Transverse colon (tissue), 4 donors: ENCODE data around the gene PTH1R. TPM values are rescaled to one million over a fixed set of nuclear protein-coding genes. Genes with fewer than 3 reads are reported as not detected.
A peak's percentile ranks its signal among the peaks of the same experiment; 100 is the strongest.

ENCODE experiments used
- DNase-seq: peaks from one replicate; pipeline ENCODE4 v3.0.0-alpha.2; 2019
- H3K27ac ChIP-seq, 4 donors: fragments of 200-600 bp; sonication (generic); 2 replicates each; pipeline ENCODE4 v1.5.1; 2016 to 2018; ENCODE audit warnings: inconsistent platforms in 4 of 4
- H3K27me3 ChIP-seq: fragments of 200-600 bp; sonication (generic); 2 replicates; pipeline ENCODE4 v1.5.1; 2017; ENCODE audit warnings: inconsistent platforms
- H3K36me3 ChIP-seq, 4 donors: fragments of 200-600 bp; sonication (generic); 2 replicates each; pipeline ENCODE4 v1.5.1; 2017 to 2019; ENCODE audit warnings: inconsistent platforms in 4 of 4
- H3K4me1 ChIP-seq, 4 donors: fragments of 200-600 bp; sonication (generic); 2 replicates each; pipeline ENCODE4 v1.5.1; 2017 to 2020; ENCODE audit warnings: inconsistent platforms in 4 of 4
- H3K4me3 ChIP-seq, 4 donors: fragments of 200-600 bp; sonication (generic); 1 replicate in 1 of 4; 2 replicates in 3 of 4; pipeline versions ENCODE4 v1.5.1 to v1.6.1; 2017 to 2019; ENCODE audit warnings: inconsistent platforms in 4 of 4
- H3K9me3 ChIP-seq, 2 donors: fragments of 200-600 bp; sonication (generic); 2 replicates each; pipeline ENCODE4 v1.5.1; 2017 to 2019; ENCODE audit warnings: inconsistent platforms in 2 of 2
- EP300 ChIP-seq: sonication (generic); formaldehyde crosslinking; IDR thresholded peaks from one replicate; pipeline ENCODE4 v1.6.1; 2017; ENCODE audit warnings: antibody characterized with exemption, low read depth
- POLR2A ChIP-seq: fragments of 450-650 bp; IDR thresholded peaks from one replicate; pipeline ENCODE4 v1.6.1; 2016; ENCODE audit warnings: antibody characterized with exemption, mild to moderate bottlenecking, moderate library complexity
- POLR2AphosphoS5 ChIP-seq, 3 donors: sonication (generic); formaldehyde crosslinking; IDR thresholded peaks; one replicate each; pipeline ENCODE4 v1.6.1; 2016; ENCODE audit warnings: antibody characterized with exemption in 3 of 3
- WGBS, 2 donors: methylation state at CpG; one replicate each; pipeline ENCODE4 v1.1.5; 2018; ENCODE audit warnings: low coverage in 1 of 2; 5-methylcytosine and 5-hydroxymethylcytosine counted together
- in situ Hi-C, 4 donors: fragments of 200-750 bp; cut with MboI; loops; one replicate each; pipeline versions ENCODE4 v1.15.0 to v1.15.1; 2017; ENCODE audit warnings: low sequenced_read_pairs in 3 of 4, low pct_ligation_motif_present in 1 of 4, low pct_unique_long_range_greater_than_20kb in 1 of 4
- intact Hi-C: fragments of 100-400 bp; cut with DNase I; formaldehyde crosslinking; loops from one replicate; pipeline ENCODE4 v1.15.1; 2023; ENCODE audit warnings: low total_unique reads
- total RNA-seq, 4 donors: library from RNA; depleted of rRNA; stranded (reverse); fragments of >200 nt; gene quantifications; one replicate each; pipeline ENCODE4 v1.1.0, GENCODE V29; 2016
- TF ChIP-seq, protein P1 (sequence below), 5 experiments: fragments of 200-600 bp in 3 of 5; fragments of 450-650 bp in 2 of 5; sonication (generic) in 3 of 5; IDR thresholded peaks; 1 replicate in 2 of 5; 2 replicates in 3 of 5; pipeline ENCODE4 v1.5.1; 2016 to 2017; ENCODE audit warnings: antibody characterized with exemption in 5 of 5, inconsistent platforms in 3 of 5, mild to moderate bottlenecking in 2 of 5, moderate library complexity in 1 of 5

The PTH1R gene
- total RNA-seq, 4 donors from 2014 or later, result 0.60 to 2.5 (median 1.4) TPM; not detected in 1

DNA sequence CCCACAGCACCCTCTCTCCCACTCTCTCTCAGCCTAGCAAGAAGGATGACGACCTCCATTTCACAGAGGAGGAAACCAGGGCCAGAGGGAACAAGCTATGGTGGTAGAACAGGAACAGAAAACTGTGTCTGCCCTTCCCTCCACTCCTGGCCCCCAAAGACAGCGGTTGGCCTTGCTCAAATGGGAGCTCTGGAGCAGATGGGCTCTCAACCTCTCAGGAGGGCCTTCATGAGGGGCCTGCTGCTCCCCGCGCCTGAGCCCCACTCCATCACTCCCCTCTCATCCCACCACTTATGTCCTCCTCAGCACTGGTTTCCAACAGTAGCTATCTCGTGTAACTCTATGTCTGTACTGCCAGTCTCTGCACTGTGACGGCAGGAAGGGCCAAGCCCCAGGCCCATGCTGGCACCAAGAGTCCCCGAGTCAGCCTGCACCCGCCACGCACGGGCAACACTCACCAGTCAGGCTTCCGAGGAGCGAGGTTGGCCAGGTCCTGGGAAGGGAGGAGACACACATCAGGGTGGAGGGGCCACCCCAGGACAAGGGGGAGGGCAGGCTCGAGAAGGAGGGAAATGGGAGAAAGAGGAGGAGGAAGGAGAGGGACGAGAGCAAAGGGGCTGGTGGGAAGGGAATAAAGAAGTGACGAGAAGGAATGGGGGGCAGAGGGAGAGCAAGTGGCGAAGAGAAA, 45.5 kb downstream of the PTH1R start:
- TF ChIP-seq, protein P1, sequence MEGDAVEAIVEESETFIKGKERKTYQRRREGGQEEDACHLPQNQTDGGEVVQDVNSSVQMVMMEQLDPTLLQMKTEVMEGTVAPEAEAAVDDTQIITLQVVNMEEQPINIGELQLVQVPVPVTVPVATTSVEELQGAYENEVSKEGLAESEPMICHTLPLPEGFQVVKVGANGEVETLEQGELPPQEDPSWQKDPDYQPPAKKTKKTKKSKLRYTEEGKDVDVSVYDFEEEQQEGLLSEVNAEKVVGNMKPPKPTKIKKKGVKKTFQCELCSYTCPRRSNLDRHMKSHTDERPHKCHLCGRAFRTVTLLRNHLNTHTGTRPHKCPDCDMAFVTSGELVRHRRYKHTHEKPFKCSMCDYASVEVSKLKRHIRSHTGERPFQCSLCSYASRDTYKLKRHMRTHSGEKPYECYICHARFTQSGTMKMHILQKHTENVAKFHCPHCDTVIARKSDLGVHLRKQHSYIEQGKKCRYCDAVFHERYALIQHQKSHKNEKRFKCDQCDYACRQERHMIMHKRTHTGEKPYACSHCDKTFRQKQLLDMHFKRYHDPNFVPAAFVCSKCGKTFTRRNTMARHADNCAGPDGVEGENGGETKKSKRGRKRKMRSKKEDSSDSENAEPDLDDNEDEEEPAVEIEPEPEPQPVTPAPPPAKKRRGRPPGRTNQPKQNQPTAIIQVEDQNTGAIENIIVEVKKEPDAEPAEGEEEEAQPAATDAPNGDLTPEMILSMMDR (IDR thresholded peaks at IDR 0.05), result no peak
- TF ChIP-seq EP300, result no peak
- no peak for TF ChIP-seq POLR2AphosphoS5 (IDR thresholded peaks at IDR 0.05)
- Histone ChIP-seq H3K27me3 (no peaks in the 10 kb centered on the region), H3K9me3 (no peaks in the 10 kb centered on the region), H3K4me3 (no peak overlapping the region), H3K4me1 (peaks cover 15 to 22% (median 18%) of the 10 kb centered on the region in 4 donors), H3K27ac (no peak overlapping the region), H3K36me3 (peaks cover 0 to 58% (median 18%) of the 10 kb centered on the region in 4 donors)
- peak; percentile 1 for DNase-seq
- intact Hi-C loops, result loop anchor here (5.0 kb wide), 1 partner anchor 74 kb away; no protein-coding TSS in a partner anchor
- in situ Hi-C loops, result loop anchor here in 1 of 4 donors (10.0 kb wide), 1 partner anchor 72 kb away; no protein-coding TSS in a partner anchor
- 84 to 88% methylated on average over 11 to 16 of the region's 16 CpGs for WGBS, 2 donors

DNA sequence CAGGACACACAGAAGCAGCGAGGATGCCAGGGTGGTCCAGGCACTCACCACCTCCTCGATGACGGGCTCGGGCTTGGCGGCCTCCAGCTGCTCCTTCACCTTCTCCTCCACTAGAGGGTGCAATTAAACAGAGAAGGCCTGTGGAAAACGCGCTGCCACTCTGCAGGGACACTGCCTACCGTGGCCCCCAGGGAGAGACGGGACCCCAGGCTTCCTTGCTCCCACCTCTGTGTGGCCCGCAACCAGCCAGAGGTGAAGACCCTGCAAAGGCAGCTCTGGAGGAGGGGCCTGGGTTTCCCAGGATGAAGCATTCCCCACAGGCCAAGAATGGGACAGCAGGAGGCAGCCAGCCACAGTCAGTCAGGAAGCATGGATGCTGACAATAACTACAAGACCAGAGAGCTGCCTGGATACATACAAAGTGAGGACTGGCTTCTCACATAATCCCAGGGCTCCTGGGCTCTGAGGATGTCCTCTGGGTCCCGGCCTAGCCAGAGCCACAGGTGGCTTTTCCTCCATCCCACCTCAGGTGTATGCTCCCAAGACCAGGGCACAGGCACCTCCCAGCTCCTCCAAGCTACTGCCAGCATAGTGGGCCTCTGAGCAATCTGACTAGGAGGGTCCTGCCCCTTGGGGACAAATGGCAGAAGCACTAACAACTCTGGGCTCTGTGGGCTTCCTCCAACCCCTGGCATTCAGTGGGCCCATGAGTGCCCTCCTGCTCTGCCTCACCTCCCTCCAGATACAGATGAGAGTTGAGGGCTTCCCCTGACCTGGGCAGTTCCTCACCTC, 46.2 kb downstream of the PTH1R start:
- intact Hi-C loops, result loop anchor here (5.0 kb wide), 1 partner anchor 74 kb away; no protein-coding TSS in a partner anchor
- DNase-seq, result peak; percentile 43
- Histone ChIP-seq H3K27ac (no peak overlapping the region), H3K4me3 (no peak overlapping the region), H3K36me3 (peaks cover 0 to 51% (median 18%) of the 10 kb centered on the region in 4 donors), H3K27me3 (no peaks in the 10 kb centered on the region), H3K9me3 (no peaks in the 10 kb centered on the region), H3K4me1 (peaks cover 20 to 29% (median 23%) of the 10 kb centered on the region in 4 donors)
- in situ Hi-C loops, result loop anchor here in 1 of 4 donors (10.0 kb wide), 1 partner anchor 71 kb away; no protein-coding TSS in a partner anchor
- TF ChIP-seq, protein P1 (IDR thresholded peaks at IDR 0.05), result peak; percentile 61 to 93 (median 77)
- TF ChIP-seq POLR2A (no peak), EP300 (no peak)
- WGBS, 2 donors, result 42 to 54% methylated on average over 5 to 11 of the region's 11 CpGs

DNA sequence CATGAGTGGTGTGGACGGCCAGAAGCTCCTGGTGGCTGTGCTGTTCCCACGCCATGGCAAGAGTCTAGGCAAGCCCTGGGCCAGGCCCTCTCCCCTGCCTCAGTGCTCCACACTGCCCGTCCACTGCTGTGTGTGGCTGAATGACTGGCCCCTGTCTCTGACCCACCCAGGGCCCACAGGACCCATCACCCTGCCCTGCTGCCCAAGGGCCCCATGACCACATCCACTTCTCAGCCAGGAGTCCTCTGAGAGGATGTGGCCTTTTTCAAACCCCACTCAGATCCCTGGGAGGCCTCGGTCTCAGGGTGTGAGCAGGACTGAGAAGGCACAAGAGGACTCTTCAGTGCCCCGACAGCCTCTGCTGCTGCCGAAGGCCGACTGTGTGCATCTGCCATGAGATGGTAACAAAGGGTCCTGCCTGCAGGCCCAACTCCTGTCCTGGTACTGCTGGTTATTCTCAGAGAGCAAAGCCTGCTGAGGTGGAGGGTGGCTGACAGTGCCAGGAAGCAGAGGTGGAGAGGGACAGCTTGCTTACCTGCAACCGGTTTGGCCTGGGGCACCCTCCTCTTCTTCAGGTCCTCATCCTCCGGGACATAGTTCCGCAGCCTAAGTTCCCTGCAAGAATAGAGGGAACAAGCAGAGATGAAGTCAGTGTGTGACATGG, 47.5 kb downstream of the PTH1R start:
- Histone ChIP-seq H3K4me1 (peaks cover 25 to 42% (median 34%) of the 10 kb centered on the region in 4 donors), H3K36me3 (peaks cover 0 to 38% (median 17%) of the 10 kb centered on the region in 4 donors), H3K27ac (no peak overlapping the region), H3K4me3 (no peak overlapping the region), H3K27me3 (no peaks in the 10 kb centered on the region), H3K9me3 (no peaks in the 10 kb centered on the region)
- TF ChIP-seq POLR2AphosphoS5 (IDR thresholded peaks at IDR 0.05) (no peak), EP300 (no peak), POLR2A (no peak)
- TF ChIP-seq, protein P1 (IDR thresholded peaks at IDR 0.05), result no peak
- peak; percentile 7 for DNase-seq
- 94 to 96% methylated on average over 2 to 8 of the region's 10 CpGs for WGBS, 2 donors
- intact Hi-C loops, result loop anchor here (5.0 kb wide), 1 partner anchor 72 kb away; no protein-coding TSS in a partner anchor
- in situ Hi-C loops, result loop anchor here in 1 of 4 donors (10.0 kb wide), 1 partner anchor 70 kb away; no protein-coding TSS in a partner anchor
